Amniotic stem cell (primary cell): ENCODE measurements around the gene SARS2.

Experiments used
- DNase-seq: peaks from one replicate; lab custom pipeline; 2025; lab: John Stamatoyannopoulos, UW

Gene SARS2

DNA sequence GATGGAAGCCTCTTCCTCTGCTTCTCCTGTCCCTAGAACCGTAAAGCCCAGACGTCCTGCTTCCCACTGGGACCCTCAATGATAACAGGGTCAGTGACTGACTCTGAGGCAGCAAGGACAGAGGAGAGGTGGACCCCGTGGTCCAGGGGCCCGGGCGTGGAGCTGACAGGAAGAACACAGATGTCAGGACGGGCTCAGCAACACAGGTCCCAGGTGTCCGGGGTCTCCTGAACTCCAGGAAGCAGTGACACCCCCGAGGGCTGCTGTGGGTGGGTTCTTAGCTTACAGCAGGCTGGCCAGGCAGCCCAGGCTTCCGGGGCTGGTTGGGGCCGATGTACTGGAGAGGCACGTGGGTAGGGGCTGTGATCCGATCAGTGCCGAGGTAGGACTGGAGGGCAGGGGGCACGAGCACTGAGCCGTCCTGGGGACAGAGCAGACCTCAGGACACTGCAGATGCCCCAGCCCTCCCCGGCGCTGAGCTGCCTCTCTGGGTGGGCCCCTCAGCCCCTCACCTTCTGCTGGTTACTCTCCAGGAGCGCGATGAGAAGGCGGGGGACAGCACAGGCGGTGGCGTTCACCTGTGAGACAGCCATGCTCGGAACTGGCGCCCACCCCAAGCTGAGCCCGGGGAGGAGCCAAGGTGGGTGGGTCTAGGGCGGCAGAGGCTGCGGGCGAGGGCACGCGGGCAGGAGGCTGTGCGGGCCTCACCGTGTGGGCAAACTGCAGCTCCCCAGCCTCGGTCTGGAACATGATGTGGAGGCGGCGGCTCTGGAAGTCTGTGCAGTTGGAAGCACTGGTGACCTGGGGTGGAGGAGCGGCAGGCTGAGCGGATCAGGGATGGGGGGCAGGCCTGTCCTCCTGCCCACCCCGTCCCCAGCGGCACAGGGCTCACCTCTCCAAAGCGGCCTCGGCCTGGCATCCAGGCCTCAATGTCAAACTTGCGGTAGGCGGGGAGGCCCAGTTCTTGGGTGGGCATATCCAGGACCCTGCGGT is 14.9 kb downstream of the SARS2 start:
- DNase-seq, result no peak

DNA sequence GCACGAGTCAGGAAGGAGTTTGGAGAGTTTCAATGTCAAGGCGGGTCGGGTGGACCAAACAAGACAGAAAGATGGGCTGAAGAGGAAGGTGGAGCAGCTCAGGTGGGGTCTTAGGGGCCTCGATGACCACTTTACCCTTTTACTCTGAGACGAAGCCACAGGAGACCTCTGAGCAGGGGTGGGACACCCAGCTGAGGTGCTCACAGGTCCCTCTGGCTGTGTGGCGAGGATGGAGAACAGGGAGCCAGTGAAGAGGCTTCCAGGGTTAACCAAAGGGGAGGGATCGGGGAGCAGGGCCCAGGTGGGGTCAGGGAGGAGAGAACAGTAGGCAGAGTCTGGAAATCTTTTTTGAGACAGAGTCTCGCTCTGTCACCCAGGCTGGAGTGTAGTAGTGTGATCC is 16.6 kb downstream of the SARS2 start:
- no peak for DNase-seq

DNA sequence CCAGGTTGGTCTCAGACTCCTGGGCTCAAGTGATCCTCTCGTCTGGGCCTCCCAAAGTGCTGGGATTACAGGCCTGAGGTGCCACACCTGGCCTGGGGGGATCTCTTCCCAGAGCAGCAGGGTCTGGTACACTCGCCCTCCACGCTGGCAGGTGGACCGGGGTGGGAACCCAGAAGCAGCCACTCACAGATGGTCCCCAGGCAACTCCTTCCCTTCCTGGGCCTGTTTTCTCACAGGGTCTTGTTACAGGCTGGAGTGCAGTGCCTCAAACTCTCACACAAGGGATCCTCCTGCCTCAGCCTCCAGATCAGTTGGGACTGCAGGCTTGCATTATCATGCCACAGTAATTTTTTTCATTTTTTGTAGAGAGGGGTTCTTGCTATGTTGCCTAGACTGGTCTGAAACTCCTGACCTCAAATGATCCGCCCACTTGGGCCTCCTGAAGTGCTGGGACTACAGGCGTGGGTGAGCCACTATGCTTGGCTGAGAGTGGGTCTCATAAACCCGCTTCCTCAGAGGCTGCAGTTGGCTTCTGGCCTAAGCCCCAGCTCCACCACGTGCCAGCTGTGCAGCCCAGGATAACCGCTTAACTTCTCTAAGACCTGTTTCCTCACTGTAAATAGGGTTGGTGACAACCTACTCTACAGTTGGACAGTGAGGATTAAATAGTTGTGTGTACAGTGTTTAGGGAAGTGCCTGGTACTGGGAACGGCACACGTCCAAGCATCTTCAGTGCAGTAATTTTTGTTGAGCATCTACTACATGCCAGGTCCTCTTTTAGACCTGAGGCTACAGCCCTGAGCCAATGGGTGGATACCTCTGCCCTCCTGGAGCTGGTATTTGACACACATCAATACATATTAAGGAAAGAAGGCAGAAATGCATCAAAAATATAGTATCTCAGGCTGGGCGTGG is 17.7 kb downstream of the SARS2 start:
- DNase-seq, result no peak

DNA sequence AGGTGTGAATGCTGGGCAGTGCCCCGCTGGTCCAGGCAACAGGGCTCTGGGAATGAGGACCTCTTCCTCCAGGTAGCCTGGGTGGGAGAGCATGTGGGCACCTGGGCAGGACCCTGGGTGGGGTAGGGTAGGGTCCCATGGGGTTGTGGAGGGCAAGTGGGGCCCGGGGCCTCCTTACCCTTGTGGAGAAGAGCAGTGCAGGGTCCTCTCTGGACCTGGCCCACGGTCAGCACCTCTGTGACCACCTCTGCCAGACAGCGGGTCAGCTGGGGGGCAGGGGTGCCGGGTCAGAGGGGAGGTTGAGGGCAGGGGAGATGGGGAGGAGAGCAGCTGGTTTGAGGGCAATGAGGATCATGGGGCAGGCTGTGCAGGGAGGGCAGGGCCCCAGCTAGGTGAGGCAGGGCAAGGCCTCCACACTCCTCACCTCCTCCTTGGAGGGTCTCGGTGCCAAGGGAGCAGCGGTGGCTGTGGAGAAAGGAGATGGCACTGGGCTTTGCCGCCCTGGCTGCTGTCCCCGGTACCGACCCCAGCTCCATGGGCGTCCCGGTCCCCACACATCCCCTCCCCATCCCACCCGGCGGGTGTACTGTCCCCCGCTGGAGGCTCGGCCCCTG is 19.1 kb downstream of the SARS2 start:
- no peak for DNase-seq

DNA sequence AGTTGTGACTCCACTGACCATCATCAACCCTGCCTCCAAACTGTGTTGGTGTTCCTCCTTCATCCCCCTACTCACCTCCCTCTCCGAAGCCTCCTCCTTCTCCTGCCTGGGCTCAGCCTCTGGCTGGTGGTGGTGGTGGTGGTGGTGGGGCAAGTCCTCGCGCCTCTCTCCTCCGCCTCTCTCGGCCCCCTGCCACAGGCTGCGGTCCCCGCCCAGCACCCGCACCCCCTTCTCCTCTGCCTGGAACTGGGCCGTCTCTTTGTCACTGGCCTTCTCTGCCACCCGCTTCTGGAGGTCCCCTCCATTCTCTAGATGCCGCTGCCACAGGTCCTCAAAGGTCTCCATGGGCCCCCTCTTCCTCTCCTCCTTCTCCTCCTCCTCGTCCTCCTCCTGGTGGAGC is 20.1 kb downstream of the SARS2 start:
- no peak for DNase-seq

DNA sequence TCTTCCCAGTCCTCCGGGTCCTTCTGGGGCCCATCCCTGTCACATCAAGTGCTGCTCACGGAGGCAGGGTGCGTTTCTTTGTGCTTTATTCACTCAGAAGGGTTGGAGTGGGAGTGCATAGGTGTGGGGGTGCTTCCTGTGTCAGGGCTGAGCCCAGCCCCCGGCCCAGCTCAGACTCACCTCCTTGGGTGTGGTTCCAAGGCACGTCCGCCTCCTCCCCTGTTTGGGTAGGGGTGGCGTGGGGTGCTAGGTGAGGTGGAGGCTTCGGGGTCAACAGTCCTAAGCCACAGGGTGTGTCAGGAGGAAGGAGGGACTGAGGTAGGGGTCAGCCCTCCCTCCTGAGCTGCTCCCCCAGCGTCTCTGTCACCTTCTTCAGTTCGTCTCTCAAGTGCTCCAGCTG is 21.7 kb downstream of the SARS2 start:
- no peak for DNase-seq

DNA sequence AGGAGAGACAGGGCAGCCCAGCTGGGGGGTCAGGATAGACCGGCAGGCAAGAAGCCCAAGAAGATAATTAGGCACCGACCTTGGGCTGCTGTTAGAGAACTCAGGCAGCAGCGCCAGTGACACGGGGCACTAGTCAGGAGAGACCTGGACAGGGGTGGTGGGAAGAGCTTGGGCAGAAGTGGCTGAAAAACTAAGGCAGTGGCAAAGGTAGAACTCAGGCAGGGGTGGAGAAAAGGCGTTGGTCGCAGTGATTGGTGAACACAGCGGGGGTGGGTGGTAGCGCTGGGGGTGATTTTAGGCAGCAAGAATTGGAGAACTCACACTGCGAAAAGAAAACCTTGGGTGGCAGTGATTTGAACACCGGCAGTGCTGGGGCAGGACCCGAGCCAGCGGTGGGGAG is 22.9 kb downstream of the SARS2 start:
- DNase-seq, result no peak

DNA sequence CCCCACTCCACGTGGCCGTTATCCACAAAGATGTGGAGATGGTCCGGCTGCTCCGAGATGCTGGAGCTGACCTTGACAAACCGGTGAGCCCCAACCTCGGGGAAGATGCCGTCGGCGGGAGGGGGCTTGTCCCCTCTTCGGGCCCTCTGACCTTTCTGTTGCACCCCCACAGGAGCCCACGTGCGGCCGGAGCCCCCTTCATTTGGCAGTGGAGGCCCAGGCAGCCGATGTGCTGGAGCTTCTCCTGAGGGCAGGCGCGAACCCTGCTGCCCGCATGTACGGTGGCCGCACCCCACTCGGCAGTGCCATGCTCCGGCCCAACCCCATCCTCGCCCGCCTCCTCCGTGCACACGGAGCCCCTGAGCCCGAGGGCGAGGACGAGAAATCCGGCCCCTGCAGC is 23.3 kb downstream of the SARS2 start:
- DNase-seq, result no peak

DNA sequence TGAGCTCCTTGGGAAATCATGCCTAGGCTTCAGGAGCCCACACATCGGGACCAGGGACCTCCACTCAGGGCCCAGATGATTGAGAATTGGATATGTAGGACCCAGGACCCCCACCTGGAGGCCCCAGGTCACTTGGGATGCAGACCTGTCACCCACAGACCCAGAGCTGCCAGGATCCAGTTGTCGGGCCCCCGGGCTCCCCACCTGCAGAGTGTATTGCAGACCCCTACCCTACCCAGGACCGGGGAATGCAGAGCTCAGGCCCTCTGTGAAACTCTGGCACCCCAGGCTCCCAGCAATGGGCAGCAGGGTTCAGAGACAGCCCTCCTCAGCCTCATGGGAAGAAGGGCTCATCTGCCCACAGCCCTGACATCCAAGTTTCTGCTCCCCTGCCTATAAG is 24.9 kb downstream of the SARS2 start:
- no peak for DNase-seq

DNA sequence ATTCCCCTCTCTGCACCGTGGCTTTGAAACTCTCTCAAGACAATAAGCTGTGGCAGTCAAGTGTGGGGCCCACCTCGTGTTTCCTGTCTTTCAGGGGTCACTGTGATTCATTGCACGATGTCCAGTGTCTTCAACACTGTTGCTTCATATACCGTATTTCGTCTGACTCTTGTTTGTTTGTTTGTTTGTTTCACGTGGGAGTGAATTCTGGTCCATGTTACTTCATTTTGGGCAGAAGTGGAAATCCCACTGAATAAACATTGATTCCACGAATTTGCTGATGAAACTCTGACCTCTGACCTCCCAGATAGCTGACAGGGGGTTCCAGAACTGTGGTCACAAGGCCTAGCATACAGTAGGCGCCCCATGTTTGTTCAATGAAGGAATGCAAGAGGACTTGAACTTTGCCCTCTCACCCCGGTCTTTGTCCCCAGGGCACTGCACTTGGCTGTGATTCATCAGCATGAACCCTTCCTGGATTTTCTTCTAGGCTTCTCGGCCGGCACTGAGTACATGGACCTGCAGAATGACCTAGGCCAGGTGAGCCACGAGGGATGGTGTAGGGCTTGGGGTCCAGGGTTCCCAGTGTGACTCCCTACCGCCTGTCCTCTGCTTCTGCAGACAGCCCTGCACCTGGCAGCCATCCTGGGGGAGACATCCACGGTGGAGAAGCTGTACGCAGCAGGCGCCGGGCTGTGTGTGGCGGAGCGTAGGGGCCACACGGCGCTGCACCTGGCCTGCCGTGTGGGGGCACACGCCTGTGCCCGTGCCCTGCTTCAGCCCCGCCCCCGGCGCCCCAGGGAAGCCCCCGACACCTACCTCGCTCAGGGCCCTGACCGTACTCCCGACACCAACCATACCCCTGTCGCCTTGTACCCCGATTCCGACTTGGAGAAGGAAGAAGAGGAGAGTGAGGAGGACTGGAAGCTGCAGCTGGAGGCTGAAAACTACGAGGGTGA is 25.7 kb downstream of the SARS2 start:
- no peak for DNase-seq

DNA sequence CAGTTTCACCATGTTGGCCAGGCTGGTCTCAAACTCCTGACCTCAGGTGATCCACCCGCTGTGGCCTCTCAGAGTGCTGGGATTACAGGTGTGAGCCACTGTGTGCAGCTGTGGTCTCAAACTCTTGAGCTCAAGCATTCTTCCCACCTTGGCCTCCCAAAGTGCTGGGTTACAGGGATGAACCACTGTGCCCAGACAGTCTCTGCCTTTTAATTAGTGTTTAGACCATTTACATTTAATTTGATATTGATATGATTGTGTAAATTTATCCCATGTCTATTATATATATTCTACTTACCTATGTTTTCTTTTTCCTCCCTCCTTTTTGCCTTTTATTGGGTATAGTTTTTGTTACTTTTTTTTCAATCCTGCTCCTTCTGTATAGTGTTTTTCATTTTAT is 28.9 kb downstream of the SARS2 start:
- DNase-seq, result no peak

DNA sequence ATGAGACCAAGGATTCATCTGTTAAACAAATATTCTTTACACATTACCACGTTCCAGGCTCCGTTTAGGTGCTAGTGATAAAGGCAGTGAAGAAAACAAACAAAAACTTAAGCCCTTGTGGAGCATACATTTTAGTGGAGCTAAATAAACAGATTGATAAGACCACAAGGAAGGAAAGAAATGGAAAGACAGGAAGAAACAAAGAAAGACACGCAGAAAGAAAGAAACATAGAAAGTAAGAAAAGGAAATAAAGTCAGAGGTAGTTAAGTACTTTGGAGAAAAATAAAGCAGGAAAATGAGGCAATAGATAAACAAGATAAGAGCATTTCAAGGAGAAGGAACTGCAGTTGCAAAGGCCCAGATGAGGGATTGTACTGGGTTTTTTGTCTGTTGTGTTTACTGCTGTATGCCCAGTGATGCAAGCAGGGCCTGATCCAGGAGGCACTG is 29.8 kb downstream of the SARS2 start:
- no peak for DNase-seq

DNA sequence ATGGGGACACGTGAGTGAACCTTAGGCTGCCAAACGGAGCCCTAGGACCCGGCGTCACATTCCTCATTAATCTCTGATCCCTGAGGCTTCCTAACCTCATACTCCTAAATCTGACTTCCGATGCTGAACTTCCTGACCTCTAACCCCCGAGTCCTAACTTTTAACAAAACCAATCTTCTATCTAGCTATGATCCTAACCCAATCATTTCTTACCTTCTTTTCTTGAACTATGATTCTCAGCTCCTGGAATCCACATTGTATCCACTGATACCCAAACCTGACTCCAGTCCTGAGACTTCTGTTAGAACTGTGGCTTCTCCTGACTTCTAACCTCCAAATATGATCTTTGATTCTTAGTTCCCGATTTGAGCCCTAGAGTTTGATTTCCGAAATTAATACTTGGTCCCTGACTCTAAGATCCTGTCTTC is 30.3 kb downstream of the SARS2 start:
- peak; percentile 50 for DNase-seq

DNA sequence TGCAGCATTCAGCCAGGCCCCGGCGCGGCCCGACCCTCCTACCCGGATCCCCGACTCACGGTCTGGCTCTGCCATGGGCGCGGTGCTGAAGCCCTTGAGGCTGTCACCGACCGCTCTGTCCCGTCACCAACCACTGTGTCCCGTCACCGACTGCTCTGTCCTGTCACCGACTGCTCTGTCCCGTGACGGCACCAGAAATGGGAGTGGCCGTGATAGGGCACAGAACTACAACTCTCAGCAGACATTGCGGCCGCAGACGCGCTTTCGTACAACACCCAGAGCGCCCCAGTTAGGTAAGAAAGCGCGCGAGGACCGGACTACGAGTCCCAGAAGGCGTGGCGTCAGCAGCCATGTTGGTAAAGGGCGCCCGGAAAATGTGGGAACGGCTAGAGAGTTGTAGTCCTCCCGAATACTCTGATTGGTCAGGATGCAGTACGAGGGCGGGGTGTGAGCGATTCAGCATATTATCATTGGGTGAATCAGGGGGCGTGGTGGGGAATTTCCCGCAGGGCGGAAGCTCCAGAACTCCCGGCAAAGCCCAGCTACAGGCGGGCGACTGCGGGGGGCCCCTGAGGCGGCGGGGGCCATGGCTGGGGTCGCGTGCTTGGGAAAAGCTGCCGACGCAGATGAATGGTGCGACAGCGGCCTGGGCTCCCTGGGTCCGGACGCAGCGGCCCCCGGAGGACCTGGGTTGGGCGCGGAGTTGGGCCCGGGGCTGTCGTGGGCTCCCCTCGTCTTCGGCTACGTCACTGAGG is 30.9 kb downstream of the SARS2 start, which contains the start of the genes NFKBIB and SIRT2:
NFKBIB (plus strand) TSS at position 523 of the 755 bp plus-strand sequence; CDS start at position 587, 64 bp downstream.
SIRT2 (minus strand) TSS at position 172 of the 755 bp plus-strand sequence; CDS start at position 75, 97 bp downstream.
- peak; percentile 100 for DNase-seq

DNA sequence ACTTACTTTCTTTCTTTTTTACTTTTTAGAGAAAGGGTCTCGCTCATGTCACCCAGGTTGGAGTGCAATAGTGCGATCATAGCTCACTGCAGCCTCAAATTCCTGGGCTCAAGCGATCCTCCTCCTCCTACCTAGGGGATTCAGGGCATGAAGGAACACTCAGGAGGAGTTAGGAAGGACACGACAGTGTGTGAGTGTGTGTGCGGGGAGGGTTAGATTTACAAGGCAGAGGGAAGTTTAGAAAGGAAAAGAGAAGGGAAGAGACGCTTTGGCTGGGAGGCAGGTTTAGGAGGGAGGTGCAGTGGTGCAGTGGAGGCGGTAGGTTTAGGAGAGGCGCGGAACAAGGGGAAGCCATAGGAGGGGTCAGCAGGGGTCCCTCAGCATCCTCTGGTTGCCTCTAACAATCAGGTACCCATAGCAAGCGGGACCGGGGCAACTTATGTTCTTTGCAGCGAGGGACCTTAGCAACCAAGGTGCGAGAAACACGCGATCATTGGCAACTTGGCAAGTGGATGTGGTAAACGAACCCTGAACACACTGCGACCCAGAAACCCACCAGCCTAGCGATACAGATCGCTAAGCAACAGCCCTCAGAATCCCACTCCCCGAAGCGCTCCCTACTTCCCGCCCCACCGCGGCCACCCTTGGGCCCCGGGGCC is 31.6 kb downstream of the SARS2 start:
- no peak for DNase-seq

DNA sequence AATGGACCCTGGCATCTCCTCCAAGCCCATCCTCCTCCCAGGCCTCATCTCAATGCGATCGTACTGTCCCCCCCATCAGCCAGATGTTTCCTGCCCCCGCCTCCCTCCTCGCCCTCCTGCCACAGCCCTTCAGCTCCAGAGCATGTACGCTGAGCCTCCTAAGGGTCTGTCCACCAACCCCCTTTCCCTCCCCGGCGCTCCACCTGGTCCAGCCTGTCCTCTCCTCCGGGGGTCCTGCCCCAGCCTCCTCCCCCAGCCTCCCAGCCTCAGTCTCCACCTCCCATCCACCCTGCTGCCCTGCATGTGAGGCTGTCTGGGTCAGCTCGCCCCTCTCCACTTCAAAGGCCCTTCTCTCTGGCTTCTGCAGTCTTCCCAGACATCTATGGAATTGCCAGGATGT is 35.6 kb downstream of the SARS2 start:
- DNase-seq, result no peak

DNA sequence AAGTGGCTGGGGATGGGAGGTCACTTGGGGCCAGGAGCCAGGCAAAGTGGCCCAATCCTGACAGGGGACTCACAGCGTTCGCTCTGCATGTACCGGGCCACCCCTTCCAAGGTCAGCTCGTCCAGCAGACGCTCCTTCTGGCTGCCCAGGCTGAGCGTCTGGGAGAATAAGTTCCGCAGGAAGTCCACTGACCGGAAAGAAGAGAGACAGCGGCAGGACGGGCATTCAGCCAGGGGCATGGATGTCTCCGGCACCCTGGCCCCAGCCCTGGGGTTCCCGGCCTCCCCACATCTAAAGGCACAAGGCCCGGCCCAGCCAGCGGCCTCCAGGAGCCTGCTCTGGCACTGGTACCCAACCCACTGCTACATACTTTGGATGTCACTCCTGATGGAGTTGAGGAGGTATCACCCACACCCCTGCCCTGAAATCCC is 37.2 kb downstream of the SARS2 start:
- DNase-seq, result no peak

DNA sequence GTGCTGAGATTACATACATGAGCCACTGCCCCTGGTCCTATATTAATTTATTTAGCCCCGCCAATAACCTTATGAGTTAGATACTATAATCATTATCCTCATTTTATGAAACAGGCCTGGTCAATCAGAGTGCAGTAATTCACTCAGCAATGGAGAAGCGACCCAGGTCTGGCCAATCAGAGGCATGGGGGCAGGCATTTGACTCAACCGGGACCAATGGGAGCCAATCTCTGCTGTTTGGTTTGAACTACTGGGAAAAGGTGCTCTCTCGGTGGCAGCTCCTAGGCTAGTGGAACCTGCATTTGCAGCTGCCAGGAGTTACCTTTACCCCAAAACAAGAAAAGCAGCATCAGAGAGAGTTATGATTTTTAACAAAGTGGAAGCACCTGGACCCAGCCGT is 37.7 kb downstream of the SARS2 start:
- DNase-seq, result no peak

DNA sequence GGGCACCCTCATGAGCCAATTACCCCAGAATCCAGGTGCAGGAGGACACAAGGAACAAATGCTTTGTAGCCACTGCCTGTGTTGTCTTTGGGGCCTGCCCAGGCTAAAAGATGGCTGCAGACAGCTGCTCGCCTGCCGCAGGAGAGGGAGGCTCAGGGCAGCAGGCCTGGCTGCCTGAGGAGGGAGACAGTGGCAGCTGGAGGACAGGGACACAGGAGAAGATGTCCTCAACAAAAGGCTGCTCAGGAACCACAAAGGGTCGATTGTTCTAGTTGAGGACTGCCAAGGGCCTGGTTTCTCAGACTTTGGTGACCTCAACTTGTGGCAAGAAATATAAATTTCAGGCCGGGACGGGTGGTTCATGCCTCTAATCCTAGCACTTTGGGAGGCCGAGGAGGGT is 38.8 kb downstream of the SARS2 start:
- no peak for DNase-seq
